Measurements from ENCODE around the gene EXOSC6. TPM values are rescaled to one million over a fixed set of nuclear protein-coding genes. Genes with fewer than 3 reads are reported as not detected.

EXOSC6 gene
- total RNA-seq, 2 experiments from 2014 or later = 20.3 to 21.0 TPM

Other genes starting within 250 kb of the EXOSC6 start
- gene PDPR, start 137.6 kb downstream of the EXOSC6 start, total RNA-seq = 10 to 100 TPM; 12.8 to 14.3 TPM
- gene CLEC18C, start 78.2 kb downstream of the EXOSC6 start, total RNA-seq = under 1 TPM; 0.27 to 0.31 TPM
- 100 to 1,000 TPM; 237 to 238 TPM for gene AARS1, start 37.6 kb upstream of the EXOSC6 start, total RNA-seq
- gene DDX19B, start 47.2 kb upstream of the EXOSC6 start, total RNA-seq = 10 to 100 TPM; 28.7 to 31.3 TPM
- gene DDX19A, start 95.0 kb upstream of the EXOSC6 start, total RNA-seq = 10 to 100 TPM; 43.4 to 46.0 TPM
- 1 to 10 TPM; 9.3 to 9.9 TPM for gene ST3GAL2, start 187.2 kb upstream of the EXOSC6 start, total RNA-seq
- 10 to 100 TPM; 12.2 to 12.6 TPM for gene FCSK, start 202.7 kb upstream of the EXOSC6 start, total RNA-seq

Measured in activated naive CD4-positive, alpha-beta T cell treated with anti-CD3 and anti-CD28 coated beads for 36 hours (primary cell).